DMS 273 (cell line): Measurements from ENCODE around the gene OR4D2.

Experiments used
- DNase-seq: peaks from one replicate; lab custom pipeline; 2025; ENCODE audit not compliant: unreplicated experiment; lab: John Stamatoyannopoulos, UW

OR4D2 gene

GRCh38 chr17:58172369-58173071 lies 5.7 kb downstream of the OR4D2 start:
- DNase-seq: peak; percentile 64

- DNase-seq: no peak
Observed at GRCh38 chr17:58174871-58175270, 8.1 kb downstream of the OR4D2 start.

- DNase-seq: no peak
Observed at GRCh38 chr17:58176200-58176599, 9.4 kb downstream of the OR4D2 start.

- no peak for DNase-seq
Observed at GRCh38 chr17:58181796-58182195, 15.0 kb downstream of the OR4D2 start.

- no peak for DNase-seq
Observed at GRCh38 chr17:58183514-58183913, 16.7 kb downstream of the OR4D2 start.

- peak; percentile 64 for DNase-seq
Observed at GRCh38 chr17:58184308-58184985, 17.7 kb downstream of the OR4D2 start.

GRCh38 chr17:58184986-58185761 lies 18.4 kb downstream of the OR4D2 start:
- no peak for DNase-seq

- DNase-seq: no peak
Observed at GRCh38 chr17:58186591-58186990, 19.8 kb downstream of the OR4D2 start.

- DNase-seq: no peak
Observed at GRCh38 chr17:58187063-58187462, 20.3 kb downstream of the OR4D2 start.

GRCh38 chr17:58187675-58188074 lies 20.9 kb downstream of the OR4D2 start:
- no peak for DNase-seq

GRCh38 chr17:58189436-58190146 lies 22.8 kb downstream of the OR4D2 start:
- DNase-seq: peak; percentile 57

- DNase-seq: no peak
Observed at GRCh38 chr17:58191241-58191896, 24.6 kb downstream of the OR4D2 start.

- no peak for DNase-seq
Observed at GRCh38 chr17:58192612-58193011, 25.8 kb downstream of the OR4D2 start, which contains the start of gene EPX. Gene EPX, plus strand, starts transcription at chr17:58192726. Its CDS starts 121 bp downstream, at chr17:58192847.

GRCh38 chr17:58193641-58194255 lies 27.0 kb downstream of the OR4D2 start:
- no peak for DNase-seq

- DNase-seq: no peak
Observed at GRCh38 chr17:58195518-58196123, 28.8 kb downstream of the OR4D2 start.

- DNase-seq: no peak
Observed at GRCh38 chr17:58196610-58197009, 29.8 kb downstream of the OR4D2 start.

GRCh38 chr17:58200024-58200633 lies 33.3 kb downstream of the OR4D2 start:
- peak; percentile 91 for DNase-seq

- no peak for DNase-seq
Observed at GRCh38 chr17:58202859-58203258, 36.1 kb downstream of the OR4D2 start.

- no peak for DNase-seq
Observed at GRCh38 chr17:58204796-58205195, 38.0 kb downstream of the OR4D2 start.
